ENCODE measurements around the gene ELFN1. TPM values are rescaled to one million over a fixed set of nuclear protein-coding genes. Genes with fewer than 3 reads are reported as not detected.

The ELFN1 gene
- total and polyA plus RNA-seq, 12 donors = 0.05 to 2.8 (median 0.86) TPM

DNA sequence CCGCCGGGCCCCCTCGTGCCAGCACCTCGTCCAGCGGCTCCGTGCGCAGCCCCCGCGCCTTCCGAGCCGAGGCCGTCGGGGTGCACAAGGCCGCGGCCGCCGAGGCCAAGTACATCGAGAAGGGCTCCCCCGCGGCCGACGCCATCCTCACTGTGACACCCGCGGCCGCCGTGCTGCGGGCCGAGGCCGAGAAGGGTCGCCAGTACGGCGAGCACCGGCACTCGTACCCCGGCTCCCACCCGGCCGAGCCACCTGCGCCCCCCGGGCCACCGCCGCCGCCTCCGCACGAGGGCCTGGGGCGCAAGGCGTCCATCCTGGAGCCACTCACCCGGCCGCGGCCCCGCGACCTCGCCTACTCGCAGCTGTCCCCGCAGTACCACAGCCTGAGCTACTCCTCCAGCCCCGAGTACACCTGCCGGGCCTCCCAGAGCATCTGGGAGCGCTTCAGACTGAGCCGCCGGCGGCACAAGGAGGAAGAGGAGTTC, 76.5 kb downstream of the ELFN1 start:
- H3K4me1 ChIP-seq (replicated peaks in 1 of 2) = peaks cover 0 to 6% of the 10 kb centered on the region in 2 donors
- 86 to 96% (median 90%) methylated on average over 19 to 60 of the region's 60 CpGs for WGBS, 4 donors
- no peak for TF ChIP-seq POLR2A (IDR thresholded peaks at IDR 0.05)
- TF ChIP-seq, protein P1, sequence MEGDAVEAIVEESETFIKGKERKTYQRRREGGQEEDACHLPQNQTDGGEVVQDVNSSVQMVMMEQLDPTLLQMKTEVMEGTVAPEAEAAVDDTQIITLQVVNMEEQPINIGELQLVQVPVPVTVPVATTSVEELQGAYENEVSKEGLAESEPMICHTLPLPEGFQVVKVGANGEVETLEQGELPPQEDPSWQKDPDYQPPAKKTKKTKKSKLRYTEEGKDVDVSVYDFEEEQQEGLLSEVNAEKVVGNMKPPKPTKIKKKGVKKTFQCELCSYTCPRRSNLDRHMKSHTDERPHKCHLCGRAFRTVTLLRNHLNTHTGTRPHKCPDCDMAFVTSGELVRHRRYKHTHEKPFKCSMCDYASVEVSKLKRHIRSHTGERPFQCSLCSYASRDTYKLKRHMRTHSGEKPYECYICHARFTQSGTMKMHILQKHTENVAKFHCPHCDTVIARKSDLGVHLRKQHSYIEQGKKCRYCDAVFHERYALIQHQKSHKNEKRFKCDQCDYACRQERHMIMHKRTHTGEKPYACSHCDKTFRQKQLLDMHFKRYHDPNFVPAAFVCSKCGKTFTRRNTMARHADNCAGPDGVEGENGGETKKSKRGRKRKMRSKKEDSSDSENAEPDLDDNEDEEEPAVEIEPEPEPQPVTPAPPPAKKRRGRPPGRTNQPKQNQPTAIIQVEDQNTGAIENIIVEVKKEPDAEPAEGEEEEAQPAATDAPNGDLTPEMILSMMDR (IDR thresholded peaks at IDR 0.05) = no peak
- no peaks in the 10 kb centered on the region for H3K9me3 ChIP-seq (replicated peaks in 1 of 3)
- peaks cover 13% of the 10 kb centered on the region for H3K27me3 ChIP-seq
- DNase-seq = no peak
- no peaks in the 10 kb centered on the region for H3K36me3 ChIP-seq (replicated peaks in 1 of 2)
- H3K4me3 ChIP-seq = no peak overlapping the region
- H3K27ac ChIP-seq = no peak overlapping the region
- intact Hi-C loops (cut with DNase I) = no loop called here

DNA sequence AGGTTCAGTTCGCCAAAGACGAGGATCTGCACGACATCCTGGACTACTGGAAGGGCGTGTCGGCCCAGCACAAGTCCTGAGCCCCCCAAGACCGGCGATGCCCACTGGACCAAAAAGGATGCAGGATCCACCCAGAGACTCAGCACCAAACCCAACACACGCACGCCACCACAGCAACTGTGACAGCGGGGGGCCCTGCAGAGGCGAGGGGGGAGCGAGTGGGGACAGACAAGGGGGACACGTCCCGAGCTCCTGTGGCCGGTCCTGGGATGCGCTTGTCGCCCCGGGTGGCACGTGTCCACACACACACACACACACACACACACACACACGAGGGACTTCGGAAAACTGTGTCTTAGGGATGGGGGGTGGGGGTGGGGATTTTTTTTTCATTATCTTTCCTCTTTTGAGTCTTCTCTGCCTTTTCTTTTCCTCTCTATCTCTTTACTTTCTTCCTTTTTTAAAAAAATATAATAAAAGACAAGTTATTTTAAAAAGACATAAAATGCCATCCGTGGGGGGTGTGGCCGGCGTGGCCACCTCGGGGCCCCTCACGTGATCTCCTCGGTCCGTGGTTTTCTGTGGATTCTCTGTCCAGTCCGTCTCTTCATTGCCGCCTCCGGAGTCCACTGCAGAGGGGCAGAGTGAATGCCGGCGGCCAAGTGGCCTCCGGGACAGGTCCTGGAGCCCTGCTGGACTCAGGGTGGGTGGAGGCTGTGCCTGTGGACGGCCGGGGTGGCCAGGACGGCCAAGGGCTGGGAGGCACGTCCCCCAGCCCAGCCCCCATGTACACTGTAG, 77.1 kb downstream of the ELFN1 start:
- H3K36me3 ChIP-seq (replicated peaks in 1 of 2) = no peaks in the 10 kb centered on the region
- peaks cover 0 to 6% of the 10 kb centered on the region in 2 donors for H3K4me1 ChIP-seq (replicated peaks in 1 of 2)
- no peak for DNase-seq
- WGBS, 4 donors = 80 to 88% (median 87%) methylated on average over 32 to 38 of the region's 38 CpGs
- no peaks in the 10 kb centered on the region for H3K9me3 ChIP-seq (replicated peaks in 1 of 3)
- peaks cover 13% of the 10 kb centered on the region for H3K27me3 ChIP-seq
- intact Hi-C loops (cut with DNase I) = no loop called here
- TF ChIP-seq POLR2A (IDR thresholded peaks at IDR 0.05) = no peak
- TF ChIP-seq, protein P1 (IDR thresholded peaks at IDR 0.05) = no peak
- no peak overlapping the region for H3K4me3 ChIP-seq
- H3K27ac ChIP-seq = no peak overlapping the region

- Histone ChIP-seq H3K4me1 (replicated peaks in 1 of 2) (no peaks in the 10 kb centered on the region), H3K36me3 (replicated peaks in 1 of 2) (no peaks in the 10 kb centered on the region), H3K4me3 (no peak overlapping the region), H3K27ac (no peak overlapping the region), H3K9me3 (replicated peaks in 1 of 3) (no peaks in the 10 kb centered on the region), H3K27me3 (peaks cover 13% of the 10 kb centered on the region)
- intact Hi-C loops (cut with DNase I) = no loop called here
- TF ChIP-seq, protein P1 (IDR thresholded peaks at IDR 0.05) = no peak
- TF ChIP-seq POLR2A (IDR thresholded peaks at IDR 0.05) = no peak
- 74 to 79% (median 77%) methylated on average over 26 to 32 of the region's 32 CpGs for WGBS, 4 donors
- DNase-seq = no peak
Measured at GRCh38 chr7:1748076-1748838, 78.2 kb downstream of the ELFN1 start.

DNA sequence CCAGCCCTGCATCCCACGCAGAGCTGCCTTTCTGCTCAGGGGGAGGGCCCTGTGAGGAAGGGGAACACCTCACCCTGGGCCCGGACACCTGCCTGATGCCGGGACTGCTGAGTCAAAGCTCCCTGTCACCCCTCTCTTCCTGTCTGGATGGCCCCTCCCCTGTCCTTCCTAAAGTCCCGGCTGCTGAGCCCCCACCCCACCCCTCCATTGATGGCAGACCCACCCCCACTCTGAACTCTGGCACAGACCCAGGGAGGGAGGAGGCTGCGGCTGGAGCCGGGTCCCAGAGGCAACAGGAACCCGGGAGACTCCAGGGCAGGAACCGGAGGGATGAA, 78.7 kb downstream of the ELFN1 start:
- H3K27ac ChIP-seq = no peak overlapping the region
- TF ChIP-seq, protein P1 (IDR thresholded peaks at IDR 0.05) = no peak
- TF ChIP-seq POLR2A (IDR thresholded peaks at IDR 0.05) = no peak
- peaks cover 13% of the 10 kb centered on the region for H3K27me3 ChIP-seq
- H3K36me3 ChIP-seq (replicated peaks in 1 of 2) = no peaks in the 10 kb centered on the region
- H3K4me1 ChIP-seq (replicated peaks in 1 of 2) = no peaks in the 10 kb centered on the region
- no peak for DNase-seq
- H3K9me3 ChIP-seq (replicated peaks in 1 of 3) = no peaks in the 10 kb centered on the region
- no peak overlapping the region for H3K4me3 ChIP-seq
- WGBS, 4 donors = 20 to 48% (median 39%) methylated on average over 2 to 8 of the region's 8 CpGs
- intact Hi-C loops (cut with DNase I) = no loop called here
